Measurements from ENCODE around the gene TMC7. TPM values are rescaled to one million over a fixed set of nuclear protein-coding genes. Genes with fewer than 3 reads are reported as not detected.

Gene TMC7
- total RNA-seq, 4 donors from 2014 or later, result 0.31 to 0.72 (median 0.64) TPM; not detected in 1

DNA sequence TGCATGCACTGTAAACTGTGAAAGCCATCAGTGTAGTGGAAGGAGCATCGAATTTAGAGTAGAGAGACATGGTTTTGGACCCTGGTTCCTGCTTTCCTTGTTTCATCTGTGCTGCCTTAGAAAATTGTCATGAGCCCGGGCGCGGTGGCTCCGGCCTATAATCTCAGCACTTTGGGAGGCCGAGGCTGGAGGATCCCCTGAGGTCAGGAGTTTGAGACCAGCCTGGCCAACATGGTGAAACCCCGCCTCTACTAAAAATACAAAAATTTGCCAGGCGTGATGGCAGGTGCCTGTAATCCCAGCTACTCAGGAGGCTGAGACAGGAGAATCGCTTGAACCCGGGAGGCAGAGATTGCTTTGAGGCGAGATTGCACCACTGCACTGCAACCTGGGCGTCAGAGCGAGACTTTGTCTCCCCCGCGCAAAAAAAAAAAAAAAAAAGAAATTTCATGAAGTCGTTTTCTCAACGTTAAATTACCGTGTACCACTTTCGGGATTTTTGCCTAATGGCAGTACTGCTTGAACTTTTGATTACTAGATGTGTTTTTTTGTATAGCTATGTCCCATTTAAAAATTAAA is 84.6 kb downstream of the TMC7 start:
- no peak for TF ChIP-seq POLR2A (IDR thresholded peaks at IDR 0.05)
- TF ChIP-seq, protein P1, sequence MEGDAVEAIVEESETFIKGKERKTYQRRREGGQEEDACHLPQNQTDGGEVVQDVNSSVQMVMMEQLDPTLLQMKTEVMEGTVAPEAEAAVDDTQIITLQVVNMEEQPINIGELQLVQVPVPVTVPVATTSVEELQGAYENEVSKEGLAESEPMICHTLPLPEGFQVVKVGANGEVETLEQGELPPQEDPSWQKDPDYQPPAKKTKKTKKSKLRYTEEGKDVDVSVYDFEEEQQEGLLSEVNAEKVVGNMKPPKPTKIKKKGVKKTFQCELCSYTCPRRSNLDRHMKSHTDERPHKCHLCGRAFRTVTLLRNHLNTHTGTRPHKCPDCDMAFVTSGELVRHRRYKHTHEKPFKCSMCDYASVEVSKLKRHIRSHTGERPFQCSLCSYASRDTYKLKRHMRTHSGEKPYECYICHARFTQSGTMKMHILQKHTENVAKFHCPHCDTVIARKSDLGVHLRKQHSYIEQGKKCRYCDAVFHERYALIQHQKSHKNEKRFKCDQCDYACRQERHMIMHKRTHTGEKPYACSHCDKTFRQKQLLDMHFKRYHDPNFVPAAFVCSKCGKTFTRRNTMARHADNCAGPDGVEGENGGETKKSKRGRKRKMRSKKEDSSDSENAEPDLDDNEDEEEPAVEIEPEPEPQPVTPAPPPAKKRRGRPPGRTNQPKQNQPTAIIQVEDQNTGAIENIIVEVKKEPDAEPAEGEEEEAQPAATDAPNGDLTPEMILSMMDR (IDR thresholded peaks at IDR 0.05 in 4 of 5, conservative IDR thresholded peaks at IDR 0.05 in 1 of 5), result no peak
- peak overlapping the region; percentile 75 to 95 (median 78) for H3K4me3 ChIP-seq
- H3K36me3 ChIP-seq, result no peaks in the 10 kb centered on the region
- in situ Hi-C loops (cut with MboI; ENCODE audit: low sequenced_read_pairs in 4 of 4), result loop anchor here in 1 of 4 donors (25.0 kb wide), 1 partner anchor 281 kb away; the partner anchor contains the start of gene RPS15A
- peaks cover 14 to 20% of the 10 kb centered on the region in 2 donors for H3K4me1 ChIP-seq
- DNase-seq (no peak), ATAC-seq (no peak)
- H3K9me3 ChIP-seq, result no peaks in the 10 kb centered on the region
- peak overlapping the region; percentile 94 to 99 (median 96) for H3K27ac ChIP-seq
- intact Hi-C loops (cut with DNase I; ENCODE audit: low total_unique reads), result loop anchor here (5.0 kb wide), 2 partner anchors 44 to 819 kb away; partner anchors contain the start of gene ITPRIPL2
- no peaks in the 10 kb centered on the region for H3K27me3 ChIP-seq

DNA sequence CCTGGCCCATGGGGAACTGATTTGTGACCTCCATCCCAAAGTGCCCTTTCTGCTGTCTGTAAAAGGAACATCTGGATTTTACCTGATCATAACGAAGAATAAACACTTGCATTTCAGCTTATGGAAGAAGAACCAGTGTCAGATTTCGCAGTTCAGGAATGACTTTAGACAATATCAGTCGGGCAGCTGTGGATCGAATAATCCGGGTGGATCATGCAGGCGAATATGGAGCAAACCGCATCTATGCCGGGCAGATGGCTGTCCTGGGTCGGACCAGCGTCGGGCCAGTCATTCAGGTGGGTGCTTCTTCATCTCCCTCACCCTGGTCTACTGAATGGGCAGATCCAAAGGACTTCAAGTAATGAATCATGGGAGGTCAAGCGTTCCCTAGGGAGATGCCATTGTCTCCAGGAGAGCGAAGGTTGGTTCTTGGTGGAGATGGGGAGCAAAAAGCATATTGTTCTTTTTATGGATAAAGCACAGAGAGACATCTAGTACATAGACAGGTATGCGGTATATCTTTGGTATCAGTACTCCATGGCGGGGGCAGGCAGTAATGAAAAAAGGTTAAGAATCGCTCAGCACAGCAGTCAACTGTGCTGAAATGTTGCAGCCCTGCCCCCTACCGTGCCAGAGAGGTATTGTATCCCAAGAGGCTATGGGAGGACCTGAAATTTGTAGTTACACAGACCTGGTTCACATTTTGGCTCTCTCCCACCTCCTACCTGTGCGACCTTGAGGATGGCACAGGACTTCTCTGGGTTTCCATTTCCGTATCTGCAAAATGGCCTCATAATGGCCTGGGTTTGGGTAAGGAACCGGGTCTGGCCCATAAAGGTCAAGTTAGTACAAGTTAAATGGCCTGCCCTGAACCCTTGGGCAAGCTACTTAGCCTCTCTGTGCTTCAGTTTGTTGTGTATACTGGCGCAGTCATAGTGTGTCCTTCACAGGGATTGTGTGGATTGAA is 88.4 kb downstream of the TMC7 start:
- DNase-seq, result peak in 1 of 2 donors; percentile 33
- H3K36me3 ChIP-seq, result peaks cover 0 to 6% of the 10 kb centered on the region in 2 donors
- H3K9me3 ChIP-seq, result no peaks in the 10 kb centered on the region
- H3K4me3 ChIP-seq, result no peak overlapping the region
- no peaks in the 10 kb centered on the region for H3K27me3 ChIP-seq
- TF ChIP-seq, protein P1 (IDR thresholded peaks at IDR 0.05 in 4 of 5, conservative IDR thresholded peaks at IDR 0.05 in 1 of 5), result peak in 4 of 5 experiments; percentile 27 to 59 (median 54)
- no peak for TF ChIP-seq POLR2A (IDR thresholded peaks at IDR 0.05)
- peak overlapping the region in 1 of 4 donors; percentile 79 for H3K27ac ChIP-seq
- peaks cover 33 to 37% of the 10 kb centered on the region in 2 donors for H3K4me1 ChIP-seq
- in situ Hi-C loops (cut with MboI; ENCODE audit: low sequenced_read_pairs in 4 of 4) (loop anchor here in 2 of 4 donors (10.0 to 25.0 kb wide), 2 partner anchors 87 to 285 kb away; partner anchors contain the start of genes RPS15A (in 1 of the 2) and TMC7 (in 1 of the 2)), intact Hi-C loops (cut with DNase I; ENCODE audit: low total_unique reads) (no loop called here)
- ATAC-seq, result no peak

DNA sequence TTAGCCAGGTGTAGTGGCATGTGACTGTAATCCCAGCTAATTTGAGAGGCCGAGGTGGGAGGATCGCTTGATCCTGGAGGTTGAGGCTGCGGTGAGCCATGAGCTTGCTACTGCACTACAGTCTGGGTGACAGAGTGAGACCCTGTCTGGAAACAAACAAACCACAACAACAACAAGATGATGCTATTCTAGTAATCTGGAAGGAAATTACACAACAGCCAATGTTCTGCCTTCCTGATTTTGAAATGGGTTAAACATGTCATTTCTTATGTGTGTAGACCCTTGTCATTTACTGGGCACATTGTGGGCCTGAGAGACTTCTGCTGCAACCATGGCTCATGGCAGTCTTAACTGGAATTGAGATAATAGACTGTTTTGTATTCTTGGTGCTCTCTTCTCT is 89.6 kb downstream of the TMC7 start:
- Histone ChIP-seq H3K9me3 (no peaks in the 10 kb centered on the region), H3K27me3 (no peaks in the 10 kb centered on the region), H3K4me1 (peaks cover 32 to 36% of the 10 kb centered on the region in 2 donors), H3K4me3 (no peak overlapping the region), H3K36me3 (peaks cover 3 to 12% of the 10 kb centered on the region in 2 donors), H3K27ac (peak overlapping the region; percentile 56 to 81 (median 76))
- DNase-seq, result no peak
- intact Hi-C loops (cut with DNase I; ENCODE audit: low total_unique reads), result no loop called here
- in situ Hi-C loops (cut with MboI; ENCODE audit: low sequenced_read_pairs in 4 of 4), result loop anchor here in 2 of 4 donors (10.0 to 25.0 kb wide), 2 partner anchors 89 to 286 kb away; partner anchors contain the start of genes RPS15A (in 1 of the 2) and TMC7 (in 1 of the 2)
- no peak for ATAC-seq
- no peak for TF ChIP-seq POLR2A (IDR thresholded peaks at IDR 0.05)
- TF ChIP-seq, protein P1 (IDR thresholded peaks at IDR 0.05 in 4 of 5, conservative IDR thresholded peaks at IDR 0.05 in 1 of 5), result no peak

DNA sequence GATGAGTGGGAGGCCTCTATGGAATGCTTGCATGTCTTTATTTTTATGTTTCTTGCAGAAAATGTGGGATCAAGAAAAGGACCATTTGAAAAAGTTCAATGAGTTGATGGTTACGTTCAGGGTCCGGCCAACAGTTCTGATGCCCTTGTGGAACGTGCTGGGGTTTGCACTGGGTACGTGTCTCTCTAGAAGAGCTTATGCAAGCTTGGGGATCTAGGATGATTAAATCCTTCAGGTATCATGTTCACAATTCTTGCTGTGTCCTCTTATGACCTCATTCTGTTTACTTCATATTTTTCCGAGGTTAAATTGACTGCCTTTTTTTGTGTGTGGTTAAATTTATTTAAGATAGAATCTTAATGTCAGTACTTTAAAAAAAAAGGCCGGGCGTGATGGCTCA is 90.1 kb downstream of the TMC7 start:
- Histone ChIP-seq H3K27me3 (no peaks in the 10 kb centered on the region), H3K27ac (peak overlapping the region; percentile 56 to 81 (median 76)), H3K4me1 (peaks cover 27 to 31% of the 10 kb centered on the region in 2 donors), H3K36me3 (peaks cover 3 to 18% of the 10 kb centered on the region in 2 donors), H3K9me3 (no peaks in the 10 kb centered on the region), H3K4me3 (no peak overlapping the region)
- ATAC-seq (peak; percentile 84 to 91), DNase-seq (no peak)
- TF ChIP-seq POLR2A (IDR thresholded peaks at IDR 0.05), result no peak
- TF ChIP-seq, protein P1 (IDR thresholded peaks at IDR 0.05 in 4 of 5, conservative IDR thresholded peaks at IDR 0.05 in 1 of 5), result no peak
- in situ Hi-C loops (cut with MboI; ENCODE audit: low sequenced_read_pairs in 4 of 4) (loop anchor here in 2 of 4 donors (10.0 to 25.0 kb wide), 2 partner anchors 89 to 287 kb away; partner anchors contain the start of genes RPS15A (in 1 of the 2) and TMC7 (in 1 of the 2)), intact Hi-C loops (cut with DNase I; ENCODE audit: low total_unique reads) (no loop called here)
